Mucosa of gallbladder (tissue), 1 donor: ENCODE data around the gene ARHGAP10. TPM values are rescaled to one million over a fixed set of nuclear protein-coding genes. Genes with fewer than 3 reads are reported as not detected.

Source experiments
- DNase-seq: peaks from one replicate; pipeline ENCODE4 v3.0.0-alpha.2; 2020; ENCODE audit warnings: low spot score
- total RNA-seq: library from RNA; stranded (reverse); gene quantifications from one replicate; pipeline ENCODE4 v1.2.1, GENCODE V29; 2021
- donor health status: DM: no; HTN: no; CAD: no.

The ARHGAP10 gene, protein sequence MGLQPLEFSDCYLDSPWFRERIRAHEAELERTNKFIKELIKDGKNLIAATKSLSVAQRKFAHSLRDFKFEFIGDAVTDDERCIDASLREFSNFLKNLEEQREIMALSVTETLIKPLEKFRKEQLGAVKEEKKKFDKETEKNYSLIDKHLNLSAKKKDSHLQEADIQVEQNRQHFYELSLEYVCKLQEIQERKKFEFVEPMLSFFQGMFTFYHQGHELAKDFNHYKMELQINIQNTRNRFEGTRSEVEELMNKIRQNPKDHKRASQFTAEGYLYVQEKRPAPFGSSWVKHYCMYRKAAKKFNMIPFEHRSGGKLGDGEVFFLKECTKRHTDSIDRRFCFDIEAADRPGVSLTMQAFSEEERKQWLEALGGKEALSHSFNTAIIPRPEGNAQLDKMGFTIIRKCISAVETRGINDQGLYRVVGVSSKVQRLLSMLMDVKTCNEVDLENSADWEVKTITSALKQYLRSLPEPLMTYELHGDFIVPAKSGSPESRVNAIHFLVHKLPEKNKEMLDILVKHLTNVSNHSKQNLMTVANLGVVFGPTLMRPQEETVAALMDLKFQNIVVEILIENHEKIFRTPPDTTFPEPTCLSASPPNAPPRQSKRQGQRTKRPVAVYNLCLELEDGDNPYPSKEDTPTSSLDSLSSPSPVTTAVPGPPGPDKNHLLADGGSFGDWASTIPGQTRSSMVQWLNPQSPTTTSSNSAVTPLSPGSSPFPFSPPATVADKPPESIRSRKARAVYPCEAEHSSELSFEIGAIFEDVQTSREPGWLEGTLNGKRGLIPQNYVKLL
- 52.2 TPM for total RNA-seq

- DNase-seq, result peak; percentile 74
These were observed at the start of gene ARHGAP10 for GRCh38 chr4:147731580-147732517. Gene ARHGAP10 (plus strand): TSS chr4:147732088. CDS start chr4:147732302, 214 bp downstream.

GRCh38 chr4:147682755-147683154 is 49.1 kb upstream of the ARHGAP10 start:
- no peak for DNase-seq

- no peak for DNase-seq
These were observed 48.7 kb upstream of the ARHGAP10 start for GRCh38 chr4:147683188-147683591.

GRCh38 chr4:147683717-147684700 is 47.9 kb upstream of the ARHGAP10 start, which contains the start of gene PRMT9:
Gene PRMT9 (minus strand): TSS chr4:147684163. CDS start chr4:147683987, 176 bp downstream.
- DNase-seq, result peak; percentile 91

DNA sequence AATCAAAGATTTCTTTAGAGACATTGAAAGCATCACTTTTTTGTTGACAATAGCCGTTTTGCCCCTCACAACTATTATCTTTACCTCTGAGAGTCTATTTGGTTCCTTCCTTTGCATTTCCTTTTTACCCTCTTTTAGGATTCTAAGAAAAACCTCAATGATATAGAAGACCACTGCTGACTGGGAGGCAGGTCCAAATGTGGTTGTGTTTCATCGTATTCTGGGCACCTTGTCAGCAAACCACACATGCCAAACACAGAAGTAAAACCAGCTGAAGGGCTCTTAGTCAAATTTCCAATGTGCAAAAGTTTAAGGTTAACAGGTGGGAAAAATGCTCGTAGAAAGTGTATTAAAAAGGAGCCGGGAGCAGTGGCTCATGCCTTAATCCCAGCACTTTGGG is 42.8 kb upstream of the ARHGAP10 start:
- DNase-seq, result no peak

GRCh38 chr4:147691820-147692219 is 40.1 kb upstream of the ARHGAP10 start:
- no peak for DNase-seq

DNA sequence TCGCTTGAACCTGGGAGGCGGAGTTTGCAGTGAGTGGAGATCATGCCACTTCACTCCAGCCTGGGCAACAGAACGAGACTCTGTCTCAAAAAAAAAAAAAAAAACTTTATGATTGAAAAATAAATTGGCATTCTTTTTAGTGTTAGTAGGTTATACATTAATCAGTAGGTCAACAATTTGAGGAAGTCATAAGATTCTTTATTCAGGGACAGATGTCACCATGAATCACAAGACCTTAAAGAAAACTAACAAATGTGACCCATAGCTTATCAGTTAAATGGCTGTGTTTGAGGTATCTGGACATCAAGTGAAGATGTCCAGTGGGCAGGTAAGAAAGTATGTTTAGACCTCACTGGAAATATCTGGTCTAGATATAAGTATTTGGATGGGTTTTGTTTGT is 38.7 kb upstream of the ARHGAP10 start:
- DNase-seq, result no peak

- DNase-seq, result no peak
These were observed 35.0 kb upstream of the ARHGAP10 start for GRCh38 chr4:147696866-147697265.

- no peak for DNase-seq
These were observed 27.0 kb upstream of the ARHGAP10 start for GRCh38 chr4:147704846-147705245.

DNA sequence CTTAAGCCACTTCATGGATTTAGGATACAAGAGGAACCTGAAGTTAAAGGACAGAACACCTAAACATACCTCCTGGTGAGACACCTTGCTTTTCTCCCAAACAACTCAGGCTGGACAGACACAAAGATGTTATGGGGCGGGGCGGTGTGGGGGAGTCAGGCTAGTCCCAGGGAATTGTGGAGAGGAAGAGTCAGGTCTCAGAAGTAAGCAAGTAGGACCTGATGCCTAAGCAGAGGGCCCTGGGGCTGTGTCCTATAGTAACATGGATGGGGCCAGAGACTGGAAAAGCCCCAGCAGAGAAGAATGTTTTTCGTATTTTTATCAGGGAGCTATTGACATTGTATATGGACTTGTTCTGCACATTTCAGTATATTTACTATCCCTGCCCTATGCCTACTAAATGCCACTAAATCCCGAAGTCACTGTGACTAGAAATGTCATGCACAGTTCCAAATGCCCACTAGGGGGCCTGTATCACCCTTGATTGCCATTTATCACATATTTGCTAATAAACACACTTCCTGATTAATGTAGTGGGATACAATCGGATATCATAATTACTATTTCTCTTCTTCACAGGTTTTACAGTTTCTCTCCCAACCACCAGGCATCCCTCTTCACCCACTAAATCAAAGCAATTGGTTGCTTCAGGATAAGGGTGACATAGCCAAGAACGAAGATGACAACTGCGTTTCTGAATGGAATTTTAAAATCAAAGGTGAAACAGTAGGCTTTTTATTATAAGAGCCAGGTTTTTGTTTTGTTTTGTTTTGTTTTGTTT is 23.8 kb upstream of the ARHGAP10 start:
- peak; percentile 55 for DNase-seq

DNA sequence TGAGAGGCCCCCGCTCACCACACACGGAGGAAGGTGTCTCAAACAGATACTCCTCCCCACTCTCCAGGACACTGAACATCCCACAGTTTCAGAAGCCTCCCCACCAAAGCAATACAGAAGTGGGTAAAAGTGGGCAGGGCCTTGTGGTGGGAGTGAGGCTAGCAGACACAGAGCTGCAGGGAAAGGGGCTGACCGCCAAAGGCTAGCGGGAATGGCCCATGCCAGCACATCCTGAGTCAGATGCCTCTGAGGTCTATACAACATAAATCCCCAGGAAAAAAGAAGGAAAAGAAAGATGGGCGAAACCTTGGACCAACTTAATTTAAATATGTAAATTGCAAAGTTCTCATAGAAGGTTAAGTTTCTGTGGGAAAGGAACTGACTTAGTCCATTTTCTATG is 21.9 kb upstream of the ARHGAP10 start:
- DNase-seq, result no peak

- no peak for DNase-seq
These were observed 17.1 kb upstream of the ARHGAP10 start for GRCh38 chr4:147714575-147715401.

DNA sequence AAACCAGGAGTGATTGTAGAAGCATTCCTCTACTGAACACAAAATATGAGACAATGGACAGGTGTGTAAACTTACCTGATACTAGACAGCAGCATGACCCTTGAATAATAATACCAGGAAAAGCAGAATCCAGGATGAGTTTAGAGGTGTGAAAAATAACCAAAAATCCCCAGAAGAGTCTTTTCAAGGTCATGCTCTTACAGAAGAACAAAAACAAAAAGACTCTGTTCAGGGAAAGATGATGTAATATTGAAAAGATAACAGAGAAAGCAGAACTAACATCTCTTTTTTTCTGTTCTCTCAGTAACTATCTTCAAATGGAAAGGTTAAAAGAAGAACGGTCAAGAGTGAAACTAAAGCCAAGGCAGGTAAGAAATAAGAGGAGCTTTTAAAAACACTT is 14.0 kb upstream of the ARHGAP10 start:
- DNase-seq, result no peak

DNA sequence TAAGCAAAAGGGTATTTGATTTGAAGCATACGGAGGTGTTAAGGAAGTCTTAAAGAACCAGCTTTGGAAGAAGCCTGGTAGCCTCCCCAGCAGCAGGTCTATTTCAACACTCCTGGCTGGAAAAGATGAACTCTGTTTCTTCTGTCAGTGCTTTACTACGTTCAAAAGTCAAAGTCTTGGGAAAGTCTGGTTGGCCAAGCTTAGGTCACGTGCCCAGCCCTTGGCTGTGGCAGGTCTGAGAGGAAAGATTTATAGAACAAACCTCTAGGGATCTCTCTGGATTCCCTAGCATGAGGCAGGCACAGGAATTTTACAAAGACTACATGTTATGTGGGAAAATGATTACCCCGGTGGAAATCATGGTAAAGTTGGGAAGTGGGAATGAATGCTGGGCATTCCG is 8.6 kb upstream of the ARHGAP10 start:
- peak; percentile 53 for DNase-seq

DNA sequence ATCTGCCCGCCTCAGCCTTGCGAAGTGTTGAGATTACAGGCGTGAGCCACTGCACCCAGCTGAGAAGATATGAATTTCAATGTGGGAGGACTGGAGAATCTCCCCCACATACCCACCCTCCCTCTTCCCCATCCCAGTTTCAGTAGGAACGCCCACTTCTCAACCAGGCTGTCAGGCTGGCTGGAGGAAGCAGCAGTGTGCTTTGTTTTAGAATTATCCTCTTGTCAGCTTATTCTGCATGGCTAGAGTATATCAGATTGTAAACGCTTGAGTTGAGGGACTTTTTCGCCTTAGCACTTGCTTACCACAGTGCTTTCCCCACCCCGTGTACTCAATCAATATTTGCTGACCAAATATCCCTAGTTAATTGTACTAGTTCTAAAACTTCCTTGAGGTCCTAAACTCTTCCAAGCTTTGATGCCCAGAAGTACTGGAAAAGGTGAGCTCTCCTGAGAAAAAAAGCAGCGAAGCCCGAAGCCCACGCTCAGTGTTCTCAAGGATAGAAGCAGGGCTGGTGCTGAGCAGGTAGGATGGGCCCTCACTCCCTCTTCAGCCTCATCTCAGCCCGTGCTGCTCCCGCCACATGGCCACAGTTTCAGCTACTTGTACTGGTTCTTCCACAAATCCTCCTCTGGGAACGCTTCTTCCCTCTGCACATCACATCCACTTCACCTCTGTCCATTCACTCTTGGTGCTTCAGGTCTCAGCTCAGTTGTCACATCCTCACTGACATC is 7.3 kb upstream of the ARHGAP10 start:
- DNase-seq, result no peak

- no peak for DNase-seq
These were observed 6.2 kb upstream of the ARHGAP10 start for GRCh38 chr4:147725673-147726072.

GRCh38 chr4:147727476-147728028 is 4.3 kb upstream of the ARHGAP10 start:
- no peak for DNase-seq

- no peak for DNase-seq
These were observed 1.6 kb upstream of the ARHGAP10 start for GRCh38 chr4:147730333-147730732.
